HUES48 (cell line): ENCODE measurements around the gene SUSD1.

Experiments used
- H3K27ac ChIP-seq: one replicate; pipeline ENCODE4 v1.7.0; 2013; ENCODE audit warnings: low read depth, low read length, inconsistent platforms
- H3K27me3 ChIP-seq: 2 replicates; pipeline ENCODE4 v1.6.1; 2013; ENCODE audit warnings: mild to moderate bottlenecking, low read length; ENCODE audit not compliant: control insufficient read depth, insufficient read depth
- H3K36me3 ChIP-seq: 2 replicates; pipeline ENCODE4 v1.6.1; 2013; ENCODE audit warnings: low read length; ENCODE audit not compliant: control insufficient read depth, insufficient read depth
- H3K4me1 ChIP-seq: 2 replicates; pipeline ENCODE4 v1.6.1; 2013; ENCODE audit warnings: mild to moderate bottlenecking, low read length; ENCODE audit not compliant: control insufficient read depth, insufficient read depth
- H3K4me3 ChIP-seq: 2 replicates; pipeline ENCODE4 v1.5.1; 2013; ENCODE audit warnings: mild to moderate bottlenecking, low read depth, low read length
- H3K9ac ChIP-seq: 2 replicates; pipeline ENCODE4 v1.6.1; 2013; ENCODE audit warnings: mild to moderate bottlenecking, low read depth, low read length, moderate library complexity
- H3K9me3 ChIP-seq: 2 replicates; pipeline ENCODE4 v1.6.1; 2013; ENCODE audit warnings: low read length; ENCODE audit not compliant: control insufficient read depth, insufficient read depth

Gene SUSD1

GRCh38 chr9:112025850-112026249, 149.2 kb downstream of the SUSD1 start:
- Histone ChIP-seq H3K27ac (no peak overlapping the region), H3K27me3 (no peaks in the 10 kb centered on the region), H3K36me3 (no peaks in the 10 kb centered on the region), H3K4me1 (peaks cover 5% of the 10 kb centered on the region), H3K9me3 (no peaks in the 10 kb centered on the region), H3K4me3 (no peak overlapping the region), H3K9ac (no peak overlapping the region)

GRCh38 chr9:112021742-112022141, 153.4 kb downstream of the SUSD1 start:
- Histone ChIP-seq H3K9me3 (no peaks in the 10 kb centered on the region), H3K4me3 (no peak overlapping the region)

GRCh38 chr9:112020680-112021596, 154.2 kb downstream of the SUSD1 start:
- Histone ChIP-seq H3K27ac (no peak overlapping the region), H3K4me1 (no peaks in the 10 kb centered on the region), H3K9me3 (no peaks in the 10 kb centered on the region), H3K4me3 (no peak overlapping the region), H3K36me3 (no peaks in the 10 kb centered on the region), H3K27me3 (no peaks in the 10 kb centered on the region), H3K9ac (no peak overlapping the region)

More at GRCh38 chr9:112021742-112022141, 153.4 kb downstream of the SUSD1 start:
- Histone ChIP-seq H3K9ac (no peak overlapping the region), H3K36me3 (no peaks in the 10 kb centered on the region), H3K27ac (no peak overlapping the region), H3K4me1 (no peaks in the 10 kb centered on the region), H3K27me3 (no peaks in the 10 kb centered on the region)

- Histone ChIP-seq H3K4me1 (no peaks in the 10 kb centered on the region), H3K36me3 (no peaks in the 10 kb centered on the region), H3K9me3 (no peaks in the 10 kb centered on the region), H3K9ac (no peak overlapping the region), H3K4me3 (no peak overlapping the region), H3K27me3 (no peaks in the 10 kb centered on the region), H3K27ac (no peak overlapping the region)
Observed at GRCh38 chr9:112017878-112018277, 157.2 kb downstream of the SUSD1 start.

- Histone ChIP-seq H3K36me3 (no peaks in the 10 kb centered on the region), H3K9ac (no peak overlapping the region), H3K27me3 (no peaks in the 10 kb centered on the region), H3K4me1 (no peaks in the 10 kb centered on the region), H3K9me3 (no peaks in the 10 kb centered on the region), H3K27ac (no peak overlapping the region), H3K4me3 (no peak overlapping the region)
Observed at GRCh38 chr9:112015736-112016135, 159.4 kb downstream of the SUSD1 start.

- no peak overlapping the region for H3K9ac ChIP-seq
- H3K27me3 ChIP-seq: no peaks in the 10 kb centered on the region
- no peak overlapping the region for H3K27ac ChIP-seq
- H3K4me3 ChIP-seq: no peak overlapping the region
- no peaks in the 10 kb centered on the region for H3K36me3 ChIP-seq
- H3K4me1 ChIP-seq: no peaks in the 10 kb centered on the region
- no peaks in the 10 kb centered on the region for H3K9me3 ChIP-seq
Observed at GRCh38 chr9:112015149-112015548, 159.9 kb downstream of the SUSD1 start.

- H3K27ac ChIP-seq: no peak overlapping the region
- no peaks in the 10 kb centered on the region for H3K4me1 ChIP-seq
Observed at GRCh38 chr9:112013266-112013665, 161.8 kb downstream of the SUSD1 start.

GRCh38 chr9:112012026-112012902, 162.8 kb downstream of the SUSD1 start:
- Histone ChIP-seq H3K4me1 (no peaks in the 10 kb centered on the region), H3K27ac (no peak overlapping the region), H3K4me3 (no peak overlapping the region), H3K27me3 (no peaks in the 10 kb centered on the region), H3K9ac (no peak overlapping the region), H3K36me3 (no peaks in the 10 kb centered on the region), H3K9me3 (no peaks in the 10 kb centered on the region)

More at GRCh38 chr9:112013266-112013665, 161.8 kb downstream of the SUSD1 start:
- Histone ChIP-seq H3K36me3 (no peaks in the 10 kb centered on the region), H3K9ac (no peak overlapping the region), H3K9me3 (no peaks in the 10 kb centered on the region), H3K27me3 (no peaks in the 10 kb centered on the region), H3K4me3 (no peak overlapping the region)

GRCh38 chr9:112011051-112011620, 164.0 kb downstream of the SUSD1 start:
- H3K4me1 ChIP-seq: no peaks in the 10 kb centered on the region
- no peaks in the 10 kb centered on the region for H3K36me3 ChIP-seq
- H3K4me3 ChIP-seq: no peak overlapping the region
- H3K27ac ChIP-seq: no peak overlapping the region
- H3K9ac ChIP-seq: no peak overlapping the region
- H3K27me3 ChIP-seq: no peaks in the 10 kb centered on the region
- H3K9me3 ChIP-seq: no peaks in the 10 kb centered on the region

GRCh38 chr9:112010537-112010936, 164.6 kb downstream of the SUSD1 start:
- no peaks in the 10 kb centered on the region for H3K4me1 ChIP-seq
- no peak overlapping the region for H3K27ac ChIP-seq

More at GRCh38 chr9:112010537-112010936, 164.6 kb downstream of the SUSD1 start:
- Histone ChIP-seq H3K27me3 (no peaks in the 10 kb centered on the region), H3K9me3 (no peaks in the 10 kb centered on the region), H3K4me3 (no peak overlapping the region), H3K36me3 (no peaks in the 10 kb centered on the region), H3K9ac (no peak overlapping the region)
